Stimulated activated memory B cell treated with anti-CD40 and anti-IgM and Interleukin-4, amounts not matched to agents 10 μg/mL and 1 μg/mL and 100 μg/mL, for 72 hours (primary cell): ENCODE measurements around the gene MAP3K12.

Source experiments
- ATAC-seq: fragments of 150-1000 bp; cut with Tn5 transposase; 2 replicates; pipeline ENCODE4 v1.10.0; 2021
- H3K27ac Mint-ChIP-seq: one replicate; pipeline ENCODE4 v1.8.0; 2022; ENCODE audit warnings: mild to moderate bottlenecking, mixed read lengths
- H3K27me3 Mint-ChIP-seq: one replicate; pipeline ENCODE4 v1.8.0; 2022; ENCODE audit warnings: mixed read lengths
- H3K36me3 Mint-ChIP-seq: one replicate; pipeline ENCODE4 v1.8.0; 2022; ENCODE audit warnings: mixed read lengths
- H3K4me1 Mint-ChIP-seq: one replicate; pipeline ENCODE4 v1.8.0; 2022; ENCODE audit warnings: mixed read lengths
- H3K4me3 Mint-ChIP-seq: one replicate; pipeline ENCODE4 v1.8.0; 2022; ENCODE audit warnings: mild to moderate bottlenecking, moderate library complexity, mixed read lengths
- H3K9me3 Mint-ChIP-seq: one replicate; pipeline ENCODE4 v1.8.0; 2022; ENCODE audit warnings: mixed read lengths

Gene MAP3K12

DNA sequence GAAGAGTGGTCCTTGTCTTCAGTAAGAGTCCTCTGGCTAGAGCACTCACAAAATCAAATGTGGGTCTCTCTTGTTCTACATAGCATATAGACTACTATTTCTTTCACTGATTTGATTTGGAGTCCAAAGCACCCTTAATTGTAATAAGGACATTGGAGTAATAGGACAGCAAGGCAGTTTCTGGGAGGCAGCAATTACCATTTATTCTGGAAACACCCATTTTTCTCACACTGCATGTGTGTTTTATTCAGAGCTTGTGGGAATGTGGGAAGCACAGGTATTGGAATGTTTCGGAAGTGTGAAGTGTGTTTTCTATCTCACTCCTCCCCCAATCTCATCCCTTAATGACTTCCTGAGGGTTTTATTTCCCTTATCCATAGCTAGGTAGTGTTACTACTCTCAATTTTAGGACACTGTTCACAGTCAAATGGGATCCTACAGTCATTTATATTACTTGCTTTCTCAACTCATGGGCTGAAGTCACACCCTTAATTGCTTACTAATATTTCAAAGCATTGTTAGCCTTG is 27.1 kb downstream of the MAP3K12 start:
- Mint-ChIP-seq H3K4me3 (no peak overlapping the region), H3K9me3 (no peaks in the 10 kb centered on the region), H3K36me3 (peaks cover 74% of the 10 kb centered on the region), H3K4me1 (peaks cover 44% of the 10 kb centered on the region), H3K27me3 (no peaks in the 10 kb centered on the region), H3K27ac (peak overlapping the region; percentile 42)
- ATAC-seq, result no peak

DNA sequence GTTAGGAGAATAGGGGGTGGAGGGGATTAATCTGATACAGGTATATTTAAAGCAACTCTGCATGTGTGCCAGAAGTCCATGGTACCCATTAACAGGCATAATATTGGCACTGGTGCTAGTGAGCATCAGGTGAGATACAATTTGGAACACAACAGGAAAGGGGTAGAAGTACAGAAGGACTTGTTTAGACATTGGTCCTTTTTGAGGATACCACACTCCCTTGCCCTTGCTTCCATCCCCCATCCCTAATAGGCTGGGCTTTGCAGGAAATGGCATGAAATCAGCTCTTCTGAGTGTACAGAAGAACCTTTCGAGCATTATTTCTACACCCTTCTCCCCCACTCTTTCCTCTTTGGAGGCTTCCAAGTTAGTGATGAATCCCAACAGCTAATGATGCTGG is 31.0 kb downstream of the MAP3K12 start:
- Mint-ChIP-seq H3K4me3 (no peak overlapping the region), H3K27ac (no peak overlapping the region), H3K36me3 (peaks cover 74% of the 10 kb centered on the region)

DNA sequence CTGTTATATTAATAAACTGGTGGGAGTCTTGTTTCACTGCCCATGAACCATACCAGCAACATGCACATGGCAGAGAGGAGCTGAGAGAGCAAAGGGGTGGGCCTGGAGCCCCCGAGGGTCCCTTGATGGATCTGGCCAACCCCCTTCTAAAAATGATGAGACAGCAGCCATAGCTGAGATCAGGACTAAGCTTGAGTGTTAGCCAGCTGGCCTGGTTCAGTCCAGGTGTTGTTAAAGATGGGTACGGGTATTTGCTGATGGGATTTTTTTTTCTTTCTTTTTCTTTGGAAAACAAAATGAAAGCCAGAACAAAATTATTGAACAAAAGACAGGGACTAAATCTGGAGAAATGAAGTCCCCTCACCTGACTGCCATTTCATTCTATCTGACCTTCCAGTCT is 31.4 kb downstream of the MAP3K12 start:
- H3K27ac Mint-ChIP-seq, result no peak overlapping the region

More for the DNA sequence above, 31.0 kb downstream of the MAP3K12 start:
- H3K27me3 Mint-ChIP-seq, result no peaks in the 10 kb centered on the region
- H3K9me3 Mint-ChIP-seq, result no peaks in the 10 kb centered on the region
- ATAC-seq, result no peak
- H3K4me1 Mint-ChIP-seq, result peaks cover 42% of the 10 kb centered on the region

DNA sequence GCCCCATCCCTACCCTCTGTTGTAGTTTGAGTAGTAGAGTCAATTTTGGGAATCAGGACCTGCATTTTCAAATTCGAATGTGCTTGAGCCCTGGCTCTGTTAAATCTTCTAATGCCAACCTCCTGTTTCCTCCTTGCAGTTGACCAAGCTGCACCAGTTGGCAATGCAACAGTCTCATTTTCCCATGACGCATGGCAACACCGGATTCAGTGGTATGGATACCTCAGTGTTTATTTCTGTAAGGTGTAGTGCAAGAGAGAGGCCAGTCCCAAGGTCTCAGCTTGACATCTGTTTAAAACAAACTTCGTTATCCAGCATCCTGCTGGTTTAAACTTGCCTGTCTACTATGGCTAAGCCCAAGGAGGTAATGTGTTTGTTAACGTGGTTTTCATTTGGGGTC is 32.2 kb downstream of the MAP3K12 start:
- H3K36me3 Mint-ChIP-seq, result peaks cover 79% of the 10 kb centered on the region
- H3K27me3 Mint-ChIP-seq, result no peaks in the 10 kb centered on the region
- H3K27ac Mint-ChIP-seq, result no peak overlapping the region
- no peaks in the 10 kb centered on the region for H3K9me3 Mint-ChIP-seq
- ATAC-seq, result no peak
- no peak overlapping the region for H3K4me3 Mint-ChIP-seq
- peaks cover 31% of the 10 kb centered on the region for H3K4me1 Mint-ChIP-seq

More for the DNA sequence above, 31.4 kb downstream of the MAP3K12 start:
- no peaks in the 10 kb centered on the region for H3K27me3 Mint-ChIP-seq
- no peaks in the 10 kb centered on the region for H3K9me3 Mint-ChIP-seq
- no peak overlapping the region for H3K4me3 Mint-ChIP-seq
- H3K4me1 Mint-ChIP-seq, result peaks cover 39% of the 10 kb centered on the region
- H3K36me3 Mint-ChIP-seq, result peaks cover 77% of the 10 kb centered on the region
- no peak for ATAC-seq

DNA sequence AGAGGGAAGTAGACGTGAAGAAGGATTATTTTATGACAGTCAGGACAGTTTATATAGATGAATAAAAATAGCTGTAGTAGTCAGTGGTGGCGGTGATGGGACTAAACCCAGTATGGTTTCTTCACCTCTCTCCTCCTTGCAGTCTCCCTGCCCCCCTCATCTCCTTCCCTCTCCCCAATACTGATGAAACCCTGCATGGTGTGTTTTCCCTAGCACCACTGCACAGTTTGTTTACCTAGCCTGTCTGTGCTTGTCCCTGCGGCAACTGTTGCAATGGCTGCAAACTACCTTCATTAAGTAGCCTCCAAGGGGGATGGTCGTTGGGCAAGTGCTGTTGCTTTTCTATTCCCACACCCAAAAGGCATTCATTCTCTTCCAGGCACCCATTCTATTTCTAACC is 32.6 kb downstream of the MAP3K12 start:
- Mint-ChIP-seq H3K4me3 (no peak overlapping the region), H3K9me3 (no peaks in the 10 kb centered on the region), H3K27ac (no peak overlapping the region), H3K4me1 (peaks cover 27% of the 10 kb centered on the region), H3K27me3 (no peaks in the 10 kb centered on the region), H3K36me3 (peaks cover 79% of the 10 kb centered on the region)
- no peak for ATAC-seq

DNA sequence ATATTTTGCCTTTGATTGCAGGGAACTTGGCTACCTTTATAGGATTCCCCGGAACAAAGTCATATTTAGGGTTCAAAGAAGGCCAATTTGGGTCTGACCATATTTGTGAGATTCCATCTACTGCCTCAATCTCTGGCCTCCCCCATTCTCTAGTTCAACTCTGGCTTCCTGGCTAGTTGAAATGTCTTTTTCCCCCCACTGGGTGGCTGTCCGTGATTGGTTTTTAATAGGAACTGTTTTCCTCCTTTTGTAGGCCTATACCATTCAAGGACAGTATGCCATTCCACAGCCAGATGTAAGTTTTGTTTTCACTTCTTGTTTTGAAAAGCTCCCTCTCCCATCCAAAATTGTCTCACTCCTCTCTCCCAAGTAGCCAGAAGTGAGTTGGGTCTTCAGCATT is 33.6 kb downstream of the MAP3K12 start:
- H3K36me3 Mint-ChIP-seq, result peaks cover 80% of the 10 kb centered on the region
- no peak for ATAC-seq
- H3K27ac Mint-ChIP-seq, result no peak overlapping the region

DNA sequence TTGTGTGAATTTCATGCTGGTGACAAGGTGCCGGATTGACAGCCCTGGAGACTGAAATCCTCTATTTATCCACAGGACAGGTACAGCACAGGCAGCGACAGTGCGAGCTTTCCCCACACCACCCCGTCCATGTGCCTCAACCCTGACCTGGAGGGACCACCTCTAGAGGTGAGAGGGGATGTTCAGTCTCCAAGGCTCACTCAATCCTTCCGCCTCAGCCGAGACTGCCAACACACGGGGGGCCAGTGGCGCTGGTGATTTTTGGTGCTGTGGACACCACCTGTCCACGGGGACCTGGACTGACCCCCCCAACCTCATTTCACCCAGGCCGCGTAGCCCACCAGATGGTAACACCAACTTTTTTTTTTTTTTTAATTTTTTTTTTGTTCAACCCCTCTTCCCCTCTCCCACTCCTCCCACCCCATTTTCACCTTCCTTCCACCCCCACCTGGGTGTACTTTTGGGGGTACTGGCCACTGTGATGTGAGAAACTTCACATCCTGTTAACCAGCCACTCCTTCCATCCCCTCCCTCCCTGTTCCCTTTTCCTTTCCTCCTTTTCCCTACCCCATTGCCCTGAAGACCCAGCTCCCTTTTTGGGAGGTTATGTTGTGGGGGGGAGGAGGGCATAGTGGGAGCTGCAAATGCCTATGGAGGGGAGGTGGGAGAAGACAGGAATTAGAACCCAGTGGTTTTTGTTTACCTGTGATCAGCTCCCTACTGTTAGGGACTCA is 34.4 kb downstream of the MAP3K12 start:
- no peak overlapping the region for H3K4me3 Mint-ChIP-seq
- peaks cover 31% of the 10 kb centered on the region for H3K4me1 Mint-ChIP-seq
- no peak overlapping the region for H3K27ac Mint-ChIP-seq
- H3K9me3 Mint-ChIP-seq, result no peaks in the 10 kb centered on the region
- no peaks in the 10 kb centered on the region for H3K27me3 Mint-ChIP-seq
- ATAC-seq, result no peak
- H3K36me3 Mint-ChIP-seq, result peaks cover 84% of the 10 kb centered on the region

More for the DNA sequence above, 33.6 kb downstream of the MAP3K12 start:
- Mint-ChIP-seq H3K4me1 (peaks cover 26% of the 10 kb centered on the region), H3K9me3 (no peaks in the 10 kb centered on the region), H3K4me3 (no peak overlapping the region), H3K27me3 (no peaks in the 10 kb centered on the region)

DNA sequence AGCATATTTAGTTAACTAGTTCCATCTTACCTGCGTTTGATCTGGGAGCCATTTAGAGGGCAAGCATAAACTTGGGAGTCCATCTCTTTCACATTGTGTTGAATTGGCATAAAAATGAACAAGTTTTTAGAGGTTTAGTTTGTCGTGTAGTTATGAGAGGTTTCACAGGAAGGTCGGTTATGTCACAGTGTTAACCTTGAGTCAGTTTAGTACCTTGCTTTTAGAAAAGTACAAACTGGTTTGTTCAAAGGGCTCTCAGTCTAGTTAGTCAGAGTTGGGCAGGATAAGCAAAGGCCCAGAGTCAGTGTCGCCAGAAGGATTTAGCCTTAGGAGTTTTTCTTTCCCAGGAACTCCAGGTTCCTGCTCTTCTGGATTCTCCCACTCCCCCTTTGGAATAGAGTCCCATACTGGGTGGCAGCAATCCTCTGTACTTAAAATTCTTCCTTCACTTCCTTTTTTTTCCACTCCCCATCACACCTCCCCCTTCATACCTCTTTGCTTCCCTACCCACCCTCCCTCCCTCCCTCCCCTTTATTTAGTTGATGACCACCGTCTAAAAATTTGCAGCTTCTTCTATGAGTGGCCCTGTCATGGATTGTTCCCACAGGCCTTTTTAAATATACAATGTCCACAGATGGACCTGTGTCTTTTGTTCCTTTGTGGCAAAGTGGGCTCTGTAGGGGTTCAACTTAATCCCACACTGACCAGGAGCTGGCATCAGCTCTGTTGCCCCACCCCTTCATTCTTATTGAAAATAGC is 35.3 kb downstream of the MAP3K12 start:
- Mint-ChIP-seq H3K9me3 (no peaks in the 10 kb centered on the region), H3K4me3 (no peak overlapping the region), H3K4me1 (peaks cover 35% of the 10 kb centered on the region), H3K36me3 (peaks cover 92% of the 10 kb centered on the region), H3K27me3 (no peaks in the 10 kb centered on the region), H3K27ac (no peak overlapping the region)
- no peak for ATAC-seq

DNA sequence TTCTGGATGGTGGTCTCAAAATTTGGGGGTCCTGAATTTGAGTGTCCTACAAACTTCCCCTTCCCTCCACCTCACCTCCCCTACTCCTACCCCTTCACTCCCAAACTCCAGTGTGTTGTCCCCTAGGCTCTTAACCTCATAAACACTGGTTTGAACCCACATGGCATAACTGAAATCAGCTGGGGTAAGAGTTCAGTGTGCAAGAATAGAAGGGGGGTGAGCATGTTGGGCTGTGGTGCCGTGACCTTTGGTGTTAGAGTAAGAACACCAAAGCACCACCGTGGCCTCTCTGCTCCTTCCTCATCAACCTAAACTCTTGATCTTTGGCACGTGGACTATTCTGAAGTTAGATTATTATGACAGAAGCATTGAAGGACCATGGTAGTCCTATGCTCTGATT is 36.3 kb downstream of the MAP3K12 start:
- H3K27ac Mint-ChIP-seq, result no peak overlapping the region
- H3K4me3 Mint-ChIP-seq, result no peak overlapping the region
- peaks cover 93% of the 10 kb centered on the region for H3K36me3 Mint-ChIP-seq
- H3K4me1 Mint-ChIP-seq, result peaks cover 37% of the 10 kb centered on the region
- no peak for ATAC-seq
- no peaks in the 10 kb centered on the region for H3K27me3 Mint-ChIP-seq
- no peaks in the 10 kb centered on the region for H3K9me3 Mint-ChIP-seq

DNA sequence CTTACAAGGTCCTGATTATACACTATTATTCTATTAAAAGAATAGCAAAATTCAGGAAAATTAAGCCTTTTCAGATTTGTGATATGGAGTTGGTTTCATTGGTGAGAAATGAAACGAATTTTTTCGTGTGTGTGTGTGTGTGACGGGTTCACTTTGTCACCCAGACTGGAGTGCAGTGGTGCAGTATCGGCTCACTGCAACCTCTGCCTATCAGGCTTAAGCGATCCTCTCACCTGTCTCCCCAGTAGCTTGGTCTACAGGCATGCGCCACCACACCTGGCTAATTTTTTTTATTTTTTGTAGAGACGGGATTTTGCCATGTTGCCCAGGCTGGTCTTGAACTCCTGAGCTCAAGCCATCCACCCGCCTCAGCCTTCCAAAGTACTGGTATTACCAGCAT is 37.7 kb downstream of the MAP3K12 start:
- Mint-ChIP-seq H3K4me3 (no peak overlapping the region), H3K4me1 (peaks cover 31% of the 10 kb centered on the region)
- no peak for ATAC-seq

DNA sequence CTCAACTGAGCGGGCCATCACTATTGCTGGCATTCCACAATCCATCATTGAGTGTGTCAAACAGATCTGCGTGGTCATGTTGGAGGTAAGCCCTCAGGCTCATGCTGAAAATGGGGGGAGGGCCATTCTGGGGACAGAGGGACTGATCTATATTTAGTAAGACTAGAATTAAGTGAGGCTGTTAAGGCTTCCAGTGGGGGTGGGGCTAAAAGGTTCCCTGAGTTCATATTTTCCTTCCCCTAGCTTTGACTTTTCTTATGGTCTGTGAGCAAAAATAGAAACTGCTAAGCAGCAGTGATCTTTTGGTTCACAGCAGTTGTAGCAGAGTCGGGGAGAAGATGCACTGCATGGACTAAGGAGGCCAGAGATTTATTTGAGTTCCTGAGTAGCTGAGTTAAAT is 38.2 kb downstream of the MAP3K12 start:
- Mint-ChIP-seq H3K9me3 (no peaks in the 10 kb centered on the region), H3K36me3 (peaks cover 82% of the 10 kb centered on the region), H3K4me3 (no peak overlapping the region), H3K4me1 (peaks cover 27% of the 10 kb centered on the region), H3K27ac (no peak overlapping the region), H3K27me3 (no peaks in the 10 kb centered on the region)
- no peak for ATAC-seq

More for the DNA sequence above, 37.7 kb downstream of the MAP3K12 start:
- Mint-ChIP-seq H3K27ac (no peak overlapping the region), H3K36me3 (peaks cover 85% of the 10 kb centered on the region), H3K9me3 (no peaks in the 10 kb centered on the region), H3K27me3 (no peaks in the 10 kb centered on the region)

DNA sequence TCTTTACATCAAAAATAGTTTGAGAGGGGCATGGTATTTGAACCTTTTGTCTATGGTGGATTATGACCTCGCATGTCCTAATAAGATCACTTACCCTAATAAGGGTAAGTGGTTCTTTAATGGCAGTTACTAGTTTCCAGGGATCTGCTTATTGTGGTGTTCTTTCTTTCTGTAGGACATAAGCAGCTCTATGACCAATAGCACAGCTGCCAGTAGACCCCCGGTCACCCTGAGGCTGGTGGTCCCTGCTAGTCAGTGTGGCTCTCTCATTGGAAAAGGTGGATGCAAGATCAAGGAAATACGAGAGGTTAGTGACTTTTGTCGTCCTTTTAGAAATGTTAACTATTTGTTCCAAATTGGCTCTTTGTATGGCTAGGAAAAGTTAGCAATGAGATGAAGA is 40.2 kb downstream of the MAP3K12 start:
- Mint-ChIP-seq H3K4me3 (no peak overlapping the region), H3K9me3 (no peaks in the 10 kb centered on the region), H3K4me1 (peaks cover 32% of the 10 kb centered on the region), H3K27ac (no peak overlapping the region), H3K27me3 (no peaks in the 10 kb centered on the region), H3K36me3 (peaks cover 83% of the 10 kb centered on the region)
- ATAC-seq, result no peak

DNA sequence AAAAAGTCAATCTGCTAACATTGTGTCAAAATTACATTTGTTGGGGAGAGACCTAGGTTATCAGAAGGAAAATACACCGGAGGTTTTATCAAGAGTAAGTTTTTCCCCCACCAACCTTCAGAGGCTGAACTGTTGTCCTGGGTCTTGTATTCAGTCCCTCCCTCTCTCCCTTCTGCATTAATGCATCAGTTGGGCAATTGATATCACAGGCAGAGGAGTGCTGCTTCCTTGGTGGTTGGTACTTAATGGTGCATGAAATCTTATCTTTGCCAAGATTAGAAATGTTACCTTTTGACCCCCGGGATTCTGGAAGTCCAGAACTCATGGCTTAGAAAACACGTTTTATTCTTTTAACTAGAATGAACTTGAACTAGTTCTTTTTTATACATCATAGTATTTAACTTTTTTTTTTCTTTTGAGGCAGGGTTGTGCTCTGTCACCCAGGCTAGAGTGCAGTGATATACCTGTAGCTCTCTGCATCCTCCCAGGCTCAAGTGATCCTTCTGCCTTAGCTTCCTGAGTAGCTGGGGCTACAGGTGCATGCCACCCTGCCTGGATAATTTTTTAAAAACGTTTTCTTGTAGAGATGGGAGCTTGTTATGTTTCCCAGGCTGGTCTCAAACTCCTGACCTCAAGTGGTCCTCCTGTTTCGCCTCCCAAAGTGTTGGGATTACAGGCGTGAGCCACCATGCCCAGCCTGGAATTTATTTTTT is 42.4 kb downstream of the MAP3K12 start:
- peaks cover 77% of the 10 kb centered on the region for H3K36me3 Mint-ChIP-seq

DNA sequence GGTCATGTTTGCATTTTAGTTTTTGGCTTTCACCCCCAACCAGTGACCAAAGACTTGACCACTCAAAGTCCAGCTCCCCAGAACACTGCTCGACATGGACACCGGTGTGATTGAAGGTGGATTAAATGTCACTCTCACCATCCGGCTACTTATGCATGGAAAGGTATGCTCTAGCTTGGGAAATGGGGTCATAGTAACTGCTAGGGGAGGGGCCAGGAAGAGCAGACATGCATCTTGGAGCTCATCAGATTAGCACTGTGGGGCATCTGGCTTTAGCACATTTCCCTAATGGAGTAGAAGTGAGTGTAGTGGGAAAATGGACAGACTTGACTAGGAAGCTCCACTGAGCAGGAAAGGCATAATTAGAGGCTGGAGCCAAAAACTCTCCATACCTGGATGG is 44.6 kb downstream of the MAP3K12 start:
- ATAC-seq, result no peak
- Mint-ChIP-seq H3K9me3 (no peaks in the 10 kb centered on the region), H3K4me1 (peaks cover 35% of the 10 kb centered on the region), H3K27me3 (no peaks in the 10 kb centered on the region), H3K36me3 (peaks cover 56% of the 10 kb centered on the region), H3K27ac (no peak overlapping the region), H3K4me3 (no peak overlapping the region)

More for the DNA sequence above, 42.4 kb downstream of the MAP3K12 start:
- H3K4me3 Mint-ChIP-seq, result no peak overlapping the region
- H3K4me1 Mint-ChIP-seq, result peaks cover 39% of the 10 kb centered on the region
- no peaks in the 10 kb centered on the region for H3K27me3 Mint-ChIP-seq
- no peak overlapping the region for H3K27ac Mint-ChIP-seq
- H3K9me3 Mint-ChIP-seq, result no peaks in the 10 kb centered on the region
- ATAC-seq, result no peak

DNA sequence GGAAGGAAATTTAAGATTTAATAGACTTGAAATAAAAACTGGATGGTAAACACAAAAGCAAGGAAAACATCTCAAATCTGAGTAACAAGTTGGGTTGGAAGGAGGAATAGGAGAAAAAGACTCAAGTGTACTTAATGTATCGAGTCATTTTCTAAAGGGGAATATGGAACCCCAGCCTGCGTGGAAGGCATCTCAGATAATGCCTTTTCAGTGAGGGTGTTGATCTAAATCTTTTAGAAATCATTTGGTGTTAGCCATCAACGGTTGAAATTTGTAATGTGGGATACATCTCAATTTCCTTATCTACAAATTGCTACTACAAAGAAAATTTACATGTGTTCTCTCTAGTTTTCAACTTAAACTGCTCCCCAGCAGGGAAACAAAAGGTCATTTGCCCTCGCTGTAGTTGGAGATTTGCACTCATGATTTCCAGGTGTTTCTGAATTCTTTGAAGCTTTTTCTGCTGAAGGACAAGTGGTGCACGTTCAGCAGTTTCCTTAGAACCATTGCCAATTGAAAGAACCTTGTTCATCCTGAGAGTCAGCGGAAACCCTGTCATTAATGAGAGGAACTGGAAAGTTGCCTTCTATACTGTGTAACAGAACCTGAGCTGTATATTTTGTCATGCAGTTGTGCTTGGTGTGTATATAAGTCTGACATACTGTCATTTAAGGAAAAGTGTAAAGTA is 45.2 kb downstream of the MAP3K12 start:
- H3K4me3 Mint-ChIP-seq, result peak overlapping the region; percentile 94

More for the DNA sequence above, 45.2 kb downstream of the MAP3K12 start:
- H3K36me3 Mint-ChIP-seq, result peaks cover 52% of the 10 kb centered on the region
- H3K27me3 Mint-ChIP-seq, result no peaks in the 10 kb centered on the region
- peaks cover 32% of the 10 kb centered on the region for H3K4me1 Mint-ChIP-seq
- no peaks in the 10 kb centered on the region for H3K9me3 Mint-ChIP-seq
- ATAC-seq, result no peak
- peak overlapping the region; percentile 97 for H3K27ac Mint-ChIP-seq
